DND-41 (cell line): ENCODE data around the gene TIGD3.

Experiments
- ATAC-seq: fragments of 200-7000 bp; cut with Tn5 transposase; 3 replicates; pipeline ENCODE4 v1.9.1; 2021; ENCODE audit warnings: low read depth; ENCODE audit not compliant: insufficient read depth
- DNase-seq: peaks from one replicate; pipeline ENCODE4 v3.0.0-alpha.2; 2020
- H2AFZ ChIP-seq: 2 replicates; pipeline ENCODE4 v1.6.0; 2012; ENCODE audit warnings: low read depth, low read length
- H3K27ac ChIP-seq: 2 replicates; pipeline ENCODE4 v1.5.1; 2012; ENCODE audit warnings: low read length, inconsistent platforms
- H3K27me3 ChIP-seq: fragments of 200-600 bp; sonication (generic); 2 replicates; pipeline ENCODE4 v1.6.0; 2012; ENCODE audit warnings: low read length, mild to moderate bottlenecking, inconsistent platforms; ENCODE audit not compliant: insufficient read depth, poor library complexity
- H3K36me3 ChIP-seq: 2 replicates; pipeline ENCODE4 v1.5.1; 2012; ENCODE audit warnings: low read length, inconsistent platforms; ENCODE audit not compliant: insufficient read depth
- H3K4me1 ChIP-seq: 2 replicates; pipeline ENCODE4 v1.5.1; 2012; ENCODE audit warnings: mild to moderate bottlenecking, low read length; ENCODE audit not compliant: insufficient read depth
- H3K4me2 ChIP-seq: 2 replicates; pipeline ENCODE4 v1.6.0; 2012; ENCODE audit warnings: mild to moderate bottlenecking, moderate library complexity, low read length, inconsistent platforms; ENCODE audit not compliant: insufficient read depth
- H3K4me3 ChIP-seq, 2 experiments: fragments of 200-600 bp in 1 of 2; shearing (Covaris generic) in 1 of 2; 2 replicates each; pipeline ENCODE4 v1.5.1; 2012 to 2016; ENCODE audit warnings: inconsistent platforms in 2 of 2, low read length in 2 of 2, mild to moderate bottlenecking in 2 of 2, low read depth in 1 of 2, moderate library complexity in 1 of 2
- H3K79me2 ChIP-seq: 2 replicates; pipeline ENCODE4 v1.6.0; 2012; ENCODE audit warnings: low read length, inconsistent platforms; ENCODE audit not compliant: insufficient read depth
- H3K9ac ChIP-seq: 2 replicates; pipeline ENCODE4 v1.6.0; 2012; ENCODE audit warnings: low read depth, mild to moderate bottlenecking, inconsistent platforms, low read length, moderate library complexity
- H3K9me3 ChIP-seq: 2 replicates; pipeline ENCODE4 v1.5.1; 2012; ENCODE audit warnings: low read length, moderate library complexity, mild to moderate bottlenecking, inconsistent platforms; ENCODE audit not compliant: insufficient read depth, severe bottlenecking
- H4K20me1 ChIP-seq: 2 replicates; pipeline ENCODE4 v1.6.0; 2012; ENCODE audit warnings: low read length; ENCODE audit not compliant: insufficient read depth
- CTCF ChIP-seq: IDR thresholded peaks from 2 replicates; pipeline ENCODE4 v1.5.1; 2012; ENCODE audit warnings: borderline replicate concordance, low read length, moderate library complexity, mild to moderate bottlenecking; ENCODE audit not compliant: poor library complexity, severe bottlenecking; ENCODE audit errors: extremely low read depth
- EZH2 ChIP-seq: IDR thresholded peaks from 3 replicates; pipeline ENCODE4 v1.6.1; 2012; ENCODE audit warnings: borderline replicate concordance, low read depth, mild to moderate bottlenecking, moderate library complexity, low read length, inconsistent platforms; ENCODE audit not compliant: severe bottlenecking

Gene TIGD3

GRCh38 chr11:65377036-65377435 lies 22.5 kb downstream of the TIGD3 start:
- Histone ChIP-seq H3K4me2 (no peak overlapping the region), H3K27me3 (no peaks in the 10 kb centered on the region), H3K36me3 (no peaks in the 10 kb centered on the region), H3K9ac (no peak overlapping the region), H3K27ac (no peak overlapping the region), H3K4me1 (peaks cover 17% of the 10 kb centered on the region), H3K79me2 (peaks cover 14% of the 10 kb centered on the region), H3K9me3 (no peaks in the 10 kb centered on the region), H4K20me1 (no peaks in the 10 kb centered on the region), H2AFZ (no peak overlapping the region), H3K4me3 (no peak overlapping the region)
- no peak for DNase-seq
- ATAC-seq = no peak
- TF ChIP-seq EZH2 (no peak), CTCF (no peak)

- no peaks in the 10 kb centered on the region for H4K20me1 ChIP-seq
- no peak overlapping the region for H3K4me2 ChIP-seq
- H3K4me1 ChIP-seq = peaks cover 24% of the 10 kb centered on the region
- H3K27me3 ChIP-seq = no peaks in the 10 kb centered on the region
- no peak overlapping the region for H3K4me3 ChIP-seq
- TF ChIP-seq EZH2 = no peak
- no peak for TF ChIP-seq CTCF
- no peak overlapping the region for H2AFZ ChIP-seq
- no peak for ATAC-seq
- no peak overlapping the region for H3K9ac ChIP-seq
- no peaks in the 10 kb centered on the region for H3K9me3 ChIP-seq
- DNase-seq = no peak
- no peak overlapping the region for H3K27ac ChIP-seq
- peaks cover 15% of the 10 kb centered on the region for H3K79me2 ChIP-seq
- H3K36me3 ChIP-seq = no peaks in the 10 kb centered on the region
Measured at GRCh38 chr11:65377777-65378176, 23.2 kb downstream of the TIGD3 start.

- no peak overlapping the region for H3K4me2 ChIP-seq
- H2AFZ ChIP-seq = no peak overlapping the region
- no peaks in the 10 kb centered on the region for H4K20me1 ChIP-seq
- no peaks in the 10 kb centered on the region for H3K36me3 ChIP-seq
- ATAC-seq (no peak), DNase-seq (no peak)
- H3K27me3 ChIP-seq = no peaks in the 10 kb centered on the region
- no peak overlapping the region for H3K27ac ChIP-seq
- peaks cover 21% of the 10 kb centered on the region for H3K79me2 ChIP-seq
- H3K4me3 ChIP-seq = no peak overlapping the region
- no peak overlapping the region for H3K9ac ChIP-seq
- no peaks in the 10 kb centered on the region for H3K9me3 ChIP-seq
- TF ChIP-seq CTCF = peak; percentile 29
- TF ChIP-seq EZH2 = no peak
- H3K4me1 ChIP-seq = peaks cover 30% of the 10 kb centered on the region
Measured at GRCh38 chr11:65378208-65378927, 23.8 kb downstream of the TIGD3 start.
